Osteoblast (primary cell): ENCODE data around the gene BRIX1. TPM values are rescaled to one million over a fixed set of nuclear protein-coding genes. Genes with fewer than 3 reads are reported as not detected.

Source experiments
- DNase-seq: peaks from one replicate; pipeline ENCODE4 v3.0.0; 2011; ENCODE audit warnings: low spot score, mixed read lengths; ENCODE audit not compliant: insufficient read length; ENCODE audit errors: missing footprints
- H2AFZ ChIP-seq: 2 replicates; pipeline ENCODE4 v1.6.0; 2011; ENCODE audit warnings: mild to moderate bottlenecking, low read length
- H3K27ac ChIP-seq: 2 replicates; pipeline ENCODE4 v1.5.1; 2011; ENCODE audit warnings: mild to moderate bottlenecking, low read depth, low read length, moderate library complexity
- H3K27me3 ChIP-seq: 2 replicates; pipeline ENCODE4 v1.6.0; 2012; ENCODE audit warnings: mild to moderate bottlenecking, control low read depth, inconsistent platforms, low read length, moderate library complexity; ENCODE audit not compliant: insufficient read depth
- H3K36me3 ChIP-seq: 2 replicates; pipeline ENCODE4 v1.5.1; 2011; ENCODE audit warnings: mild to moderate bottlenecking, low read length, control low read depth, moderate library complexity; ENCODE audit not compliant: insufficient read depth
- H3K4me1 ChIP-seq: 2 replicates; pipeline ENCODE4 v1.5.1; 2011; ENCODE audit warnings: mild to moderate bottlenecking, low read length, control low read depth, moderate library complexity; ENCODE audit not compliant: insufficient read depth
- H3K4me2 ChIP-seq: 2 replicates; pipeline ENCODE4 v1.6.0; 2011; ENCODE audit warnings: mild to moderate bottlenecking, low read length; ENCODE audit not compliant: insufficient read depth
- H3K4me3 ChIP-seq: fragments of 200-600 bp; sonication (generic); 3 replicates; pipeline ENCODE4 v1.5.1; 2012; ENCODE audit warnings: mild to moderate bottlenecking, low read length, inconsistent platforms; ENCODE audit not compliant: insufficient read depth
- H3K79me2 ChIP-seq: 2 replicates; pipeline ENCODE4 v1.6.0; 2012; ENCODE audit warnings: mild to moderate bottlenecking, low read length, control low read depth, inconsistent platforms; ENCODE audit not compliant: insufficient read depth
- H3K9me3 ChIP-seq: 2 replicates; pipeline ENCODE4 v1.5.1; 2011; ENCODE audit warnings: low read depth, low read length, control low read depth
- H4K20me1 ChIP-seq: 2 replicates; pipeline ENCODE4 v1.6.0; 2012; ENCODE audit warnings: mild to moderate bottlenecking, low read length, control low read depth; ENCODE audit not compliant: insufficient read depth
- CTCF ChIP-seq: IDR thresholded peaks from 2 replicates; pipeline ENCODE4 v1.5.1; 2011; ENCODE audit warnings: mild to moderate bottlenecking, low read depth, low read length, moderate library complexity; ENCODE audit errors: extremely low read depth
- total RNA-seq: library from RNA; depleted of rRNA; stranded (reverse); fragments of >200 nt; gene quantifications from 2 replicates; pipeline ENCODE4 v1.2.3, GENCODE V29; 2012

BRIX1 gene
- total RNA-seq, 1 donor: 59.7 TPM

GRCh38 chr5:34899066-34899465 lies 16.4 kb upstream of the BRIX1 start:
- TF ChIP-seq CTCF: no peak
- DNase-seq: no peak

GRCh38 chr5:34900652-34901051 lies 14.9 kb upstream of the BRIX1 start:
- Histone ChIP-seq H3K4me2 (no peak overlapping the region), H4K20me1 (no peaks in the 10 kb centered on the region), H3K4me3 (no peak overlapping the region), H2AFZ (no peak overlapping the region), H3K9me3 (no peaks in the 10 kb centered on the region), H3K27ac (no peak overlapping the region), H3K79me2 (no peaks in the 10 kb centered on the region), H3K27me3 (no peaks in the 10 kb centered on the region), H3K36me3 (peaks cover 3% of the 10 kb centered on the region), H3K4me1 (no peaks in the 10 kb centered on the region)
- no peak for DNase-seq
- TF ChIP-seq CTCF: no peak

More at GRCh38 chr5:34899066-34899465, 16.4 kb upstream of the BRIX1 start:
- H3K4me1 ChIP-seq: no peaks in the 10 kb centered on the region
- H3K4me3 ChIP-seq: no peak overlapping the region
- no peaks in the 10 kb centered on the region for H3K79me2 ChIP-seq
- H3K27ac ChIP-seq: no peak overlapping the region
- H3K4me2 ChIP-seq: no peak overlapping the region
- H2AFZ ChIP-seq: no peak overlapping the region
- H4K20me1 ChIP-seq: no peaks in the 10 kb centered on the region
- H3K36me3 ChIP-seq: no peaks in the 10 kb centered on the region
- H3K9me3 ChIP-seq: no peaks in the 10 kb centered on the region
- H3K27me3 ChIP-seq: no peaks in the 10 kb centered on the region

GRCh38 chr5:34903260-34903659 lies 12.3 kb upstream of the BRIX1 start:
- no peaks in the 10 kb centered on the region for H3K27me3 ChIP-seq

GRCh38 chr5:34905564-34905963 lies 9.9 kb upstream of the BRIX1 start:
- no peak for DNase-seq
- H3K79me2 ChIP-seq: no peaks in the 10 kb centered on the region

More at GRCh38 chr5:34903260-34903659, 12.3 kb upstream of the BRIX1 start:
- Histone ChIP-seq H4K20me1 (no peaks in the 10 kb centered on the region), H3K79me2 (no peaks in the 10 kb centered on the region), H3K4me2 (no peak overlapping the region), H3K36me3 (peaks cover 7% of the 10 kb centered on the region), H3K4me3 (no peak overlapping the region), H3K9me3 (no peaks in the 10 kb centered on the region), H2AFZ (no peak overlapping the region), H3K4me1 (no peaks in the 10 kb centered on the region), H3K27ac (no peak overlapping the region)
- DNase-seq: no peak
- no peak for TF ChIP-seq CTCF

More at GRCh38 chr5:34905564-34905963, 9.9 kb upstream of the BRIX1 start:
- no peak overlapping the region for H2AFZ ChIP-seq
- no peaks in the 10 kb centered on the region for H3K27me3 ChIP-seq
- H3K4me1 ChIP-seq: no peaks in the 10 kb centered on the region
- no peaks in the 10 kb centered on the region for H3K9me3 ChIP-seq
- H3K4me3 ChIP-seq: no peak overlapping the region
- H3K36me3 ChIP-seq: peaks cover 24% of the 10 kb centered on the region
- no peaks in the 10 kb centered on the region for H4K20me1 ChIP-seq
- no peak overlapping the region for H3K4me2 ChIP-seq
- H3K27ac ChIP-seq: no peak overlapping the region
- peak; percentile 50 for TF ChIP-seq CTCF
